Transverse colon (tissue), 4 donors: ENCODE data around the gene ABCE1.

Experiments
- CTCF ChIP-seq, 5 experiments: fragments of 200-600 bp in 3 of 5; fragments of 450-650 bp in 2 of 5; sonication (generic) in 3 of 5; IDR thresholded peaks; 1 replicate in 2 of 5; 2 replicates in 3 of 5; pipeline ENCODE4 v1.5.1; 2016 to 2017; ENCODE audit warnings: antibody characterized with exemption in 5 of 5, inconsistent platforms in 3 of 5, mild to moderate bottlenecking in 2 of 5, moderate library complexity in 1 of 5
- EP300 ChIP-seq: sonication (generic); formaldehyde crosslinking; IDR thresholded peaks from one replicate; pipeline ENCODE4 v1.6.1; 2017; ENCODE audit warnings: antibody characterized with exemption, low read depth
- POLR2AphosphoS5 ChIP-seq, 3 donors: sonication (generic); formaldehyde crosslinking; IDR thresholded peaks; one replicate each; pipeline ENCODE4 v1.6.1; 2016; ENCODE audit warnings: antibody characterized with exemption in 3 of 3

- no peak for TF ChIP-seq EP300
- TF ChIP-seq POLR2AphosphoS5 (IDR thresholded peaks at IDR 0.05): no peak
- no peak for TF ChIP-seq CTCF (IDR thresholded peaks at IDR 0.05)
Measured at GRCh38 chr4:145125396-145125795, 27.3 kb downstream of the ABCE1 start.
